GM12864 (cell line): ENCODE data around the gene INSM1.
A peak's percentile ranks its signal among the peaks of the same experiment; 100 is the strongest.

Experiments
- DNase-seq: peaks from one replicate; pipeline ENCODE4 v3.0.0-alpha.2; 2011; ENCODE audit warnings: low read depth
- H3K4me3 ChIP-seq: 2 replicates; pipeline ENCODE4 v1.5.1; 2011; ENCODE audit warnings: mild to moderate bottlenecking, low read depth, low read length, control low read depth
- CTCF ChIP-seq: IDR thresholded peaks from 2 replicates; pipeline ENCODE4 v1.5.1; 2011; ENCODE audit warnings: low read depth, mild to moderate bottlenecking, moderate library complexity, low read length, control low read depth, inconsistent platforms; ENCODE audit errors: missing control alignments

Gene INSM1

GRCh38 chr20:20360464-20360863 is 7.4 kb upstream of the INSM1 start:
- peak; percentile 16 for DNase-seq
- no peak overlapping the region for H3K4me3 ChIP-seq
- TF ChIP-seq CTCF = peak; percentile 85

GRCh38 chr20:20362774-20363433 is 5.0 kb upstream of the INSM1 start:
- no peak for DNase-seq
- TF ChIP-seq CTCF = no peak

GRCh38 chr20:20363434-20363798 is 4.5 kb upstream of the INSM1 start:
- no peak for TF ChIP-seq CTCF
- DNase-seq = no peak
- no peak overlapping the region for H3K4me3 ChIP-seq

More at GRCh38 chr20:20362774-20363433, 5.0 kb upstream of the INSM1 start:
- H3K4me3 ChIP-seq = no peak overlapping the region

GRCh38 chr20:20363799-20364592 is 3.9 kb upstream of the INSM1 start:
- DNase-seq = no peak
- TF ChIP-seq CTCF = no peak
- no peak overlapping the region; the same call in 1 of the 2 replicates for H3K4me3 ChIP-seq

GRCh38 chr20:20364593-20365479 is 3.1 kb upstream of the INSM1 start:
- no peak overlapping the region for H3K4me3 ChIP-seq
- DNase-seq = no peak
- TF ChIP-seq CTCF = no peak

GRCh38 chr20:20365480-20366161 is 2.3 kb upstream of the INSM1 start:
- no peak for TF ChIP-seq CTCF
- H3K4me3 ChIP-seq = no peak overlapping the region
- no peak for DNase-seq
